ENCODE data around the gene SORCS2.
"Not testable (repeated sequence)": the region's sequence is repeated elsewhere in the genome, so short reads cannot be mapped to it uniquely, and the experiment has no call there.

The SORCS2 gene

GRCh38 chr4:7160951-7161440, 31.3 kb upstream of the SORCS2 start:
- no peak for DNase-seq

DNA sequence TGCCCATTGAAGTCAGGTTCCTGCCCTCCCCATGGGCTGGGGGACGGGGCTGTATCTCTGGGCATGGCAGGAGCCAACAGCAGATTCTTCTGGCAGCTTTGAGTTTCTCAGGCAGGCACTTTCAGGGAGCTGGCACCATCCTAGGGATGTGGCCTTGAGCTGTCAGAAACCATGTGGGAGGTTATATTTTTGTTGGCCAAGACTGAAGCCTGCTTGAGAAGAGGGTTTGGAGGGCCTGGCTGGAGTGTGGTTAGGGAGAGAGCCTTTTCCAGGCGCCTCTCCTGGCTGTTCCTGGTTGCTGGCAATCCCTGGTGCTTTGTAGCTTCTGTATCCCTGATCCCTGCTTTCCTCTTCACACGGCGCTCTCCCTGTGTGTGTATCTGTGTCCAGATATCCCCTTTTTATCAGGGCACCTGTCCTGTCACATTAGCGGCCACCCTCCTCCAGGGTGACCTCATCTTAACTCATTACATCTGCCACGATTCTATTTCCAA, 30.6 kb upstream of the SORCS2 start:
- no peak for DNase-seq

GRCh38 chr4:7165056-7165873, 27.1 kb upstream of the SORCS2 start:
- DNase-seq = not testable (repeated sequence)

GRCh38 chr4:7165874-7166201, 26.5 kb upstream of the SORCS2 start:
- no peak for DNase-seq

- DNase-seq = no peak
These were observed 26.1 kb upstream of the SORCS2 start for GRCh38 chr4:7166237-7166636.

GRCh38 chr4:7166981-7167700, 25.2 kb upstream of the SORCS2 start:
- DNase-seq = no peak

DNA sequence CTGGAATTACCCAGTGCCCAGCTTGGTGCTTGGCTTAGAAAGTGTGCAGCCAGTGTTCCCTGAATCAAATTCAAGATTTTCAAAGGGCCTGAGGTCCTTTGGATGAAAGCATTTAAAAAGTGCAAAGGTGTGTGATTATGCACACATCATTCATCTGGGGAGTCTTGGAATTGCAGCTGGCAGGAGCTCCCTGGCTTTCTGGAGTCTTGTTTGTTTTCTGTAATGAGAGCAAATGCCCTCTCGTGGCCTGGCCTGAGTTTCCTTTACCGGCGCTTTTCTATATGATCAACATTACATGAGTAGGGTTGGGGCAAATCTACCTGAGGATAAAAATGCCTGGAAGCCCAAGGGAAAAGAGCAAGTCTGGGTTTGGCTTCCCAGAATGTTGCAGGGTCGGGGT, 24.6 kb upstream of the SORCS2 start:
- DNase-seq = no peak

DNA sequence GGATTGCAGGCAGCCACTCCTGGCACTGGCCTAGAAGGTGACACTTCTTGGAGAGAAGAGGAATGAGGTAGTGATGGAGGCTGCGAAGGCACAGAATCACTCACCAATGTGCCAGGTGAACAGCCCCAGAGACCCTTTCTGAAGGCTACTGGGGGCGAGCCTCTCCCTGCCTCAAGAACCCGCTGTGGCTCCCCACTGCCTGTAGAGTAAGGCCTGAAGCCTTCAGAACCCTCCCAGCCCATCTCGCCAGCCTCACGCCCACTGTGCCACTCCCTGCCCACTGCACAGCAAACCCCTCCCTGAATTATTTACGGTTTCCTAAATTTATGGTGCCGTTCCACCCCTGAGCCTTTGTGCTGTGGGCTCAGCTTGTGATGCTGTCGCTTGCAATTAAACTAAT, 24.2 kb upstream of the SORCS2 start:
- no peak for DNase-seq

DNA sequence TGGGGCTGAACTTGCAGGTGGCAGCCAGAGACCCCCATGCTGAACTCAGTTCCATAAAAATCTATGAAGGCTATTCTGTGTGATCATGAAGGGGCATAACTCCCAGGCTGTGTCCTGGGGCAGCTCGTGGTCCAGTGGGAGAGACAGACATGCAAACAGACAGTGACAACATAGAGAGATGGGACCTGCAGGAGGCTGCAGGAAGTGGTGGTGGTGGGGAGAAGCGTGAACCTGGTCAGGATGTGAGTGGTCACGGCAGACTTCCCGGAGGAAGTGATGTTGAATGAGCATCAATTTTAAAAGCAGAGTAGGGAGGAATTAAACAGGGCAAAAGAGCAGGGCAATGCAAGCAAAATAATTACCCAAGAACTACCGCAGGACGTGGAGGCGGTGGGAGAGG, 23.2 kb upstream of the SORCS2 start:
- no peak for DNase-seq

GRCh38 chr4:7170012-7170411, 22.3 kb upstream of the SORCS2 start:
- no peak for DNase-seq

DNA sequence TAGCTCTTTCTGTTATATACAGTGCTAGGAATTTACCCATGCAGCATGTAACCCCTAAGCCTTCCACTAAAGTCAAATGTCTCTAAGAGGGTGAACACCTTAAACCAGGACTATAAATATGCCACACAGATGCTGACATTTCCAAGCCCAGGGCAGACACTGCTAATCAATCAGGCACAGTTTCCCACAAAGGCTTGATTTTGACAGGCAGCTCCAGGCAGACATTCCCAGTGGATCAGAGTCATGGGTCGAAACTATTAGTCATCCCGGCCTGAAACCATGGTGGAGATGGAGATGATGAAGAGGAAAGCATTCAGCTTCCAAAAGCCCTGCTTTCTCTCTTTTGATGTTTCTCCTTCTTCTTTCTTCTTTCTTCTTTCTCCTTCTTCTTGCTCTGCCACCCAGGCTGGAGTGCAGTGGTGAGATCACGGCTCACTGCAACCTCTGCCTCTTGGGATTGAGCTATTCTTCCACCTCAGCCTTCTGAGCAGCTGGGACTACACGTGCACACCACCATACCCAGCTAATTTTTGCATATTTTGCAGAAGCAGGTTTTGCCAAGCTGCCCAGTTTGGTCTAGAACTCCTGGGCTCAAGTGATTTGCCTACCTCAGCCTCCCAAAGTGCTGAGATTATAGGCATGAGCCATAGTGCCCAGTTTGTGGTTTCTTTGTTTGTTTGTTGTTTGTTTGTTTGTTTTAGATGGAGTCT, 21.0 kb upstream of the SORCS2 start:
- no peak for DNase-seq

- DNase-seq = no peak
These were observed 19.8 kb upstream of the SORCS2 start for GRCh38 chr4:7172508-7172907.

DNA sequence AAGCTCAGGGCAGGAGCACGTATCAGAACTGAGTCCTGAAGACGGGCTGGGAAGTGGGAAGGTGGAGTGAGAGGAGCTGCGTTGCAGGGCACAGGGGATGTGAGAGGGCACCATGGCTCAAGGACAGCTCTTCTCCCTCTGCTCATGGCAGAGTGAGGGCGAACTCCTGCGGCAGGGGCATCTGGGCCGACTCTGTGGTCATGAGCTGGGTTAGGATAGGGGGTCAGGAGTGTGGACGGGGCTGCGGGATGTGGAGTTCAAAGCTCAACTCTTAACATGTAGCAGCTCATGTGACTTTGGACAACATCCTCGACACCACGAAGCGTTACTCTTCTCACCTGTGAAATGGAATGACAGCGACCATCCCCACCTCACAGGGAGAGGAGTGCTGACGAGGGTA, 19.4 kb upstream of the SORCS2 start:
- no peak for DNase-seq

GRCh38 chr4:7173841-7174449, 18.4 kb upstream of the SORCS2 start:
- no peak for DNase-seq

- DNase-seq = no peak
These were observed 13.2 kb upstream of the SORCS2 start for GRCh38 chr4:7179158-7179557.

- no peak for DNase-seq
These were observed 11.4 kb upstream of the SORCS2 start for GRCh38 chr4:7180938-7181337.

DNA sequence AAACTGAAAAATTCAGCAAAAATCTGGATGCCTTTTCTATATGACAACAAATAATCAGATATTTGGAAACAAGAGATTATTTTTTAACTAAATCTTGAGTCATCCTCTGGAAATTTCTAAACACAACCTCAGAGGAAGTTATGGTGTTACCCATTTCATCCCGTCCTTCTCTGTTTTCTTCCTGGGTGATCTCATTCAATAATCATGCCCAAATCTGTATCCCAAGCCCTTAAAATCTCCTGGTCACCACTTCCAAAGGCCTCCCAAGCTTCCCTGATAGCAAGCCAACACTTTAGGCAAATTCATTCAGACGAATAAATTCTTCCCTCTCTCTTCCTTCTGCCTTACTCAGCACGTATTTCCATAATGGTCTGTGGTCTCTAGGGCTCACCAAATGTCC, 9.7 kb upstream of the SORCS2 start:
- no peak for DNase-seq

GRCh38 chr4:7183161-7183560, 9.2 kb upstream of the SORCS2 start:
- DNase-seq = no peak

DNA sequence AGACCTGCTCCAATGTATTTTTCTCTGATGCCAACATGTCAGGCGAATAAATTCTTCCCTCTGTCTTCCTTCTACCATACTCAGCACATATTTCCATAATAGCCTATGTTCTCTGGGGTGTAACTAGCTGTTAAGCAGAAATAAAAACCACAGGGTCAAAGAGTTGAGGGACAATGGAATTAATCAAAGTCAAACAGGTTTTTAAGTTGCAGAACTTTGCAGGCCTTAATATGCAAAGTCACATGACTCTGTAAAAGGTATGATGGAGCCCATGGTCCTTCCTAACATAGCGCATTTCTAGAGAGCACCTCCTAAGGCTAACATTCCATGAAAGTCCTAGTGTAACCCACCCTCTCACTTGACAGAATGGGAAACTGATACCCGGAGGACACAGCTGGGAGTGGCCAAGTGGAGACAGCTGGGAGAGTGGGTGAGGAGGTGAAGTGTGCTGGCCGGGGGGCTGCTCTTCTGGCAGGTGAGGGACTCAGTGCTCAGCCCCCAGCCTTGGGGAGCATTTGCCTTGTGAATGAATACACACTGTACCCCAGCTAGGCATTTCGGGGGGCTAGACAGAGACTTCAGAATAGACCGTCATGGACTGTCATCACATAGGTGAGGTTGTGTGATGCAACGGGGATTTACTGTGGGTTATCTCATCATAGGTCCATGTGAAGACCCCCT, 8.4 kb upstream of the SORCS2 start:
- no peak for DNase-seq

GRCh38 chr4:7185487-7186030, 6.8 kb upstream of the SORCS2 start:
- no peak for DNase-seq

DNA sequence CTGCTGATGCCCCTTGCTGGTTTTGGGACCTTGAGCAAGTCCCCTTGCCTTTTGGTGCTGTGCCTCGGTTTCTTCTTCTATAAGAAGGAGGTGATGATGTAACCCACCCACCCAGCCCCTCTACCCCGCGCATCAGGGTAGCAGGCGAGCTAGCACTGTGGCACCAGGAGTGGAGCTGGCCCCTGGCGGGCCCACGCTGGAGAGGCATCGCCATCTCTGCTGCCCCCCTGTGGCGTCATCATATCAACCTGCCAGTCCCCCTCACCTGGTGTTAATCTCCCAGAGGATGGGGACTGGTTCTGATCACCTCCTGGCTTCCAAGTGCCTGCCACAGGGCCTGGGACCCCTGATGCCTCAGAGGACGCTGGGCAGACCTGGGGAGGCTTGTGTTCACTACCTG, 6.3 kb upstream of the SORCS2 start:
- DNase-seq = no peak

GRCh38 chr4:7186516-7187167, 5.7 kb upstream of the SORCS2 start:
- no peak for DNase-seq
